Activated CD4-positive, alpha-beta T cell treated with anti-CD3 and anti-CD28 coated beads, Interleukin-2, amount 50 U/mL, for 1 hour (primary cell): ENCODE measurements around the gene FCER1A.
"Not testable (repeated sequence)": the region's sequence is repeated elsewhere in the genome, so short reads cannot be mapped to it uniquely, and the experiment has no call there.

ENCODE experiments used
- DNase-seq: peaks from one replicate; pipeline ENCODE4 v3.0.0-alpha.2; 2020

Gene FCER1A

GRCh38 chr1:159302095-159302494 lies at the start of gene FCER1A:
TSS of gene FCER1A (plus strand) at chr1:159302336. CDS start at chr1:159302365, 29 bp downstream.
- no peak for DNase-seq

- DNase-seq: no peak
Measured at GRCh38 chr1:159261311-159261710, 40.8 kb upstream of the FCER1A start.

GRCh38 chr1:159261721-159262494 lies 40.2 kb upstream of the FCER1A start:
- no peak for DNase-seq

- DNase-seq: no peak
Measured at GRCh38 chr1:159266832-159267231, 35.3 kb upstream of the FCER1A start.

GRCh38 chr1:159274631-159275030 lies 27.5 kb upstream of the FCER1A start:
- no peak for DNase-seq

- DNase-seq: no peak
Measured at GRCh38 chr1:159275891-159276290, 26.2 kb upstream of the FCER1A start.

DNA sequence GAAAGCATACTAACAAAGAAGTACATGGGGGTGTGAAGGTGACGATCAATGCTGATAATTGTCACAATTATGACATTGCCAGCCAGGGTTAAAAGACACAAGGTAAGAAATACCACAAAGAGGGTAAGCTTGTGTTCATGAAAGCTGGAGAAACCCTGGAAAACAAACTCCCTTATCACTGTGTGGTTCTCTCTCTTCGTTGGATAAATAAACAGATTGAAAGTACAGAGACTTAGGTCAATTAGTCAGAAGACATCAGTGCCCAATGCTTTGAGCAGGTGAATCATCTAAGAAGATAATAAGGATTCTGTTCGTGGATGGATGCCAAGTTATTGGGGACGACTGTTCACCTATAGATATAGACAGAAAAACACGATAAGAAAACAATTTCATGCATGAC lies 22.4 kb upstream of the FCER1A start:
- no peak for DNase-seq

- no peak for DNase-seq
Measured at GRCh38 chr1:159282118-159282517, 20.0 kb upstream of the FCER1A start.

GRCh38 chr1:159289060-159289459 lies 13.1 kb upstream of the FCER1A start:
- no peak for DNase-seq

DNA sequence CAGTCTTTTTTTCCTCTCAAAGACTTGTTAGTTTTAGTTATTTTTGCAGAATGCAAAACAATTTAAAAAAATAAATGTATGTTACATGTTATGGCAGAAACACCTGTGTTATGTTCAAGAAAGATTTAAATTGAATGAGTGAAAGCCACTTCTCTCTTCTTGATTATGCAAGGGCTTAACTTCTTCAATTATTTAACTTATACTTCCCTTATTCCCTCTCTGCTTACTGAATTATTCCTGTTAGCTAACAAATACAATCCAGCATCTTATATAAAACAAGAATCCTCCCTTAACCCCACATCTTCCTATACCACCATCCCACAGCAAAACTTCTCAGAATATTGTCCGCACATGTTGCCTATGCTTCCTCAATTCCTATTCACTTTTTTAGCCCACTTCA lies 10.7 kb upstream of the FCER1A start:
- no peak for DNase-seq

GRCh38 chr1:159296706-159297375 lies 5.3 kb upstream of the FCER1A start:
- DNase-seq: no peak

DNA sequence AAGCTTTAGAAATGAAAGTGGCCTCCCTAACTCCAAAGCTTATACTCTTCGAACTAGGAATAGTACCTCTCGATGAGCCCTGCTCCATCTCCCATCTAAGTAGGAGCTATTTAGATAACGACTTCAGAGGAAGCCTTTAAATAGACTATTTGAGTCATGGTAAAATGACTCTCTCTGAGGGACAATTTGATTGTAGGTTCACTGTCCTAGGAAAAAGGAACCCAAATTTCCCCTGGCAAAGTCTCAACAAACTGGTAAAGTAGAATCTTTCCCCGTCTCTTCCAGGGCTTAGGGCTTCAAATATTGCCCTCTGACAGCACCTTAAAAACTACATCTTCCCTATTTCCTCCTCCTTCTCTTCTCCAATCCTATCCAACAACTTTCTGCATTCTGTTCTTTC lies 2.0 kb upstream of the FCER1A start:
- no peak for DNase-seq

DNA sequence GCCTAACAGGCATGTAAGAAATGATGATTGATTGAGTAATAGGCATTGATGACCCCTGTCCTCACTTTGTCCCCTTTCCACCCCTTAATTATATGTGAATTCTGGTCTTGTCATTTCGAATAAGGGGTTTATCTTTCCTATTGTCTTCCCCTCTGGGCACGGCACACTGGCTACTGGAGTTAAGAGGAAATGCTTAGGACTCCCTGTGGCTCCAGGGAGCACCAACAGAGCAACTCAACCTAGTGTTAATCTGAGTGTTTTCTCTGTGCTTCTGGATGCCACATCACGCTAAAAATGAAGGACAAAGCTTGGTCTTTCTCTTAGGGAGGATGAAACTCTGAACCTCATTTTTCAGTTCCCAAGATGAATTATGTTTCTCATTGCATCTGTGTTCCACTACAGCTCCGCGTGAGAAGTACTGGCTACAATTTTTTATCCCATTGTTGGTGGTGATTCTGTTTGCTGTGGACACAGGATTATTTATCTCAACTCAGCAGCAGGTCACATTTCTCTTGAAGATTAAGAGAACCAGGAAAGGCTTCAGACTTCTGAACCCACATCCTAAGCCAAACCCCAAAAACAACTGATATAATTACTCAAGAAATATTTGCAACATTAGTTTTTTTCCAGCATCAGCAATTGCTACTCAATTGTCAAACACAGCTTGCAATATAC lies 5.3 kb downstream of the FCER1A start:
- DNase-seq: no peak

DNA sequence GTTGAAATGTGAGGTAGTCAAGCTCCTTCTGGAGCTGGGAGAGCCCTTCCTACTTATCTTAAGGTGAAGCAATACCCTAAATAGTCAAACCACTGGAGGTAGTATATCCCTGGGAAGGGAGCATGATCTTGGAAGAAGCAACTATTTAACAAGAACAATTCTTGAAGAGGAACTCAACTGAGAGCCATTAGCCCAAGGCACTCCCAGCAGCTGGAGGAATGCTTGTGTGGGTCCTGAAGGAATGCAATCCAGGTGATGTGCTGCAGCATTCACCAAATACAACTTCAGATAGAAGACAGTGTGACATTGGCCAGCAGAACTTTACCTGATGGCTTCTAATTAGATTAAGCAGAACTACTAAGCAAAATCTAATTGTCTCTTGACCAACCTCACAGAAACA lies 9.5 kb downstream of the FCER1A start:
- no peak for DNase-seq

GRCh38 chr1:159315381-159315780 lies 13.2 kb downstream of the FCER1A start:
- no peak for DNase-seq

- DNase-seq: no peak
Measured at GRCh38 chr1:159318784-159319551, 16.8 kb downstream of the FCER1A start.

- no peak for DNase-seq
Measured at GRCh38 chr1:159334797-159335196, 32.7 kb downstream of the FCER1A start.

- DNase-seq: no peak
Measured at GRCh38 chr1:159338018-159338417, 35.9 kb downstream of the FCER1A start.

DNA sequence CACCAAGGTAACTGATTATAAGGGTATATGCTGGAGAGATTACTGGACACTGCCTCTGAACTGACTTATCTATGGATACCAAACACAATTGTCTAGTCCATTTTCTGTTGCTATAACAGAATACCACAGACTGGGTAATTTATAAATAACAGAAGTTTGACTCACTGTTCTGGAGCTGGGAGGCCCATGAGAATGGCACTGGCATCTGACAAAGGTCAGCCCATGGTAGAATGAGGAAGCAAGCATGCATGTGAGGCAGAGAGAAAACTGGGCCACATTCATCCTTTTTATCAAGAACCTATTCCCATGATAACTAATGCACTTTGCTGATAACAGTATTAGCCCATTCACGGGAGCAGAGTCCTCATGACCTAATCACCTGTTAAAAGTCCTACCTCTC lies 37.4 kb downstream of the FCER1A start:
- DNase-seq: no peak

- no peak for DNase-seq
Measured at GRCh38 chr1:159341736-159342135, 39.6 kb downstream of the FCER1A start.

GRCh38 chr1:159342761-159343425 lies 40.8 kb downstream of the FCER1A start:
- DNase-seq: no peak

DNA sequence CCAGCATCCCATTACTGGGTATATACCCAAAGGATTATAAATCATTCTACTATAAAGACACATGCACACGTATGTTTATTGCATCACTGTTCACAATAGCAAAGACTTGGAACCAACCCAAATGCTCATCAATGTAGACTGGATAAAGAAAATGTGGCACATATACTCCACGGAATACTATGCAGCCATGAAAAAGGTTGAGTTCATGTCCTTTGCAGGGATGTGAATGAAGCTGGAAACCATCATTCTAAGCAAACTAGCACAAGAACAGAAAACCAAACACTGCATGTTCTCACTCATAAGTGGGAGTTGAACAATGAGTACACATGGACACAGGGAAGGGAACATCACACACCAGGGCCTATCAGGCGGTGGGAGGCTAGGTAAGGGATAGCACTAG lies 47.2 kb downstream of the FCER1A start:
- not testable (repeated sequence) for DNase-seq

DNA sequence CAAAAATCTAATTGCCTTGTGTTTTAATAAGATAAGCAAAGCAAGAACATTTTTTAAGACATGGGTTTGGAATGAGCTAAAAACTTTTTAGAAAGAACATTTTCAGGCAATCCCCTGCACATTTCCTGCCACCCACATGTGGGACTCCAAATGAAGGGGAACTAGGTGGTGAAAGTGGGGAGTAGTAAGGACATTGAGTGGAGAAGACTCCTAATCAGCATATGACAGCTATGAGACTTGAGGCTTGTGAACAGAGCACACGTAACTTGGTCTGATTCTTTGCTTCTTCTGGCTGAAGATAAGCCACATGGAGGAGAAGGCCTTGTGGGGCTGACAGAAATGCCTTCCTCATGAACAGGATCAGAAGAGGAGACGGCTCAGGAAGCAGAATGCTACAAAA lies 50.3 kb downstream of the FCER1A start:
- no peak for DNase-seq
